Testis (tissue), 2 donors: ENCODE measurements around the gene BMP6.

Experiments
- CTCF ChIP-seq, 3 experiments: fragments of 450-650 bp in 2 of 3; fragments of 200-600 bp in 1 of 3; sonication (generic) in 1 of 3; IDR thresholded peaks; one replicate each; pipeline ENCODE4 v1.5.1; 2016 to 2019; ENCODE audit warnings: antibody characterized with exemption in 3 of 3, mild to moderate bottlenecking in 2 of 3, moderate library complexity in 1 of 3
- POLR2A ChIP-seq: fragments of 450-650 bp; IDR thresholded peaks from one replicate; pipeline ENCODE4 v1.6.1; 2017; ENCODE audit warnings: antibody characterized with exemption, mild to moderate bottlenecking, moderate library complexity

- TF ChIP-seq CTCF (IDR thresholded peaks at IDR 0.05) = no peak
- TF ChIP-seq POLR2A = no peak
Observed at GRCh38 chr6:7725412-7725811, 487 bp upstream of the BMP6 start.
